Purkinje cell (primary cell): Measurements from ENCODE around the gene MOB4. TPM values are rescaled to one million over a fixed set of nuclear protein-coding genes. Genes with fewer than 3 reads are reported as not detected.

Experiments
- polyA plus RNA-seq: library from polyadenylated mRNA; unstranded; fragments of >200 nt; fragmentation: Nextera tagmentation; gene quantifications from 2 replicates; pipeline ENCODE4 v1.2.1, GENCODE V29; 2014

MOB4 gene
- 73.4 and 80.6 TPM in 2 replicates for polyA plus RNA-seq

GRCh38 chr2:197515739-197516392, at the start of gene MOB4:
TSS of gene MOB4 (plus strand) at chr2:197516066. CDS start at chr2:197516087, 21 bp downstream.

GRCh38 chr2:197499594-197500502, 16.0 kb upstream of the MOB4 start, which contains the start of the genes HSPD1 and HSPE1:
TSS of gene HSPD1 (minus strand) at chr2:197499840. CDS start at chr2:197498848, 992 bp downstream.
TSS of gene HSPE1 (plus strand) at chr2:197500379. CDS start at chr2:197500437, 58 bp downstream.

Other genes starting within 250 kb of the MOB4 start
- gene ANKRD44, start 205.3 kb upstream of the MOB4 start, polyA plus RNA-seq, result 2.4 and 4.0 TPM in 2 replicates
- gene SF3B1, start 81.0 kb upstream of the MOB4 start, polyA plus RNA-seq, result 144 and 182 TPM in 2 replicates
- gene COQ10B, start 62.5 kb upstream of the MOB4 start, polyA plus RNA-seq, result 75.9 and 102 TPM in 2 replicates
- gene HSPD1, start 16.2 kb upstream of the MOB4 start, polyA plus RNA-seq, result 295 and 339 TPM in 2 replicates
- 687 and 859 TPM in 2 replicates for gene HSPE1, start 15.7 kb upstream of the MOB4 start, polyA plus RNA-seq
- gene RFTN2, start 159.5 kb downstream of the MOB4 start, polyA plus RNA-seq, result 13.5 and 21.6 TPM in 2 replicates
- gene MARS2, start 189.3 kb downstream of the MOB4 start, polyA plus RNA-seq, result 2.1 and 7.3 TPM in 2 replicates